ENCODE data around the gene MMP24. TPM values are rescaled to one million over a fixed set of nuclear protein-coding genes. Genes with fewer than 3 reads are reported as not detected.
"Not testable (repeated sequence)": the region's sequence is repeated elsewhere in the genome, so short reads cannot be mapped to it uniquely, and the experiment has no call there.

MMP24 gene
- total RNA-seq, 2 experiments from 2014 or later, result 0.04 TPM; not detected in 1

GRCh38 chr20:35252037-35252461 is 25.6 kb downstream of the MMP24 start:
- ChIA-PET POLR2A (interaction anchor here (0.6 kb wide), 2 partner anchors 26 to 1815 kb away, joined by 3 to 5 read pairs; partner anchors contain the start of gene MMP24OS), CTCF (no interaction called here)

DNA sequence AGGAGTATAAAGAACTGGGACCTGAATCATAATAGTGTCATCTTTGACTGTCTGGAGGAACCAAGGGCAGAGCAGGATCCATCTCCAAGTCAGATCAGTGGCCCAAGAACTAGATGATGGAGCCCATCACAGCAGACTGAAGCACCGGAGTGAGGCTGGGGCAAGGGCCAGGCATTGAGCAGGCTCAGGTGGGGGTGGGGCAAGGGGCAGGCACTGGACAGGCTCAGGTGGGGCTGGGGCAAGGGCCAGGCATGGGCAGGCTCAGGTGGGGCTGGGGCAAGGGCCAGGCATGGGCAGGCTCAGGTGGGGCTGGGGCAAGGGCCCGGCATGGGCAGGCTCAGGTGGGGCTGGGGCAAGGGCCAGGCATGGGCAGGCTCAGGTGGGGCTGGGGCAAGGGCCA is 26.1 kb downstream of the MMP24 start:
- POLR2A ChIA-PET, result interaction anchor here (0.6 kb wide), 1 partner anchor 25 kb away, joined by 3 read pairs; the partner anchor contains the start of gene MMP24OS
- CTCF ChIA-PET, result not testable (repeated sequence)

DNA sequence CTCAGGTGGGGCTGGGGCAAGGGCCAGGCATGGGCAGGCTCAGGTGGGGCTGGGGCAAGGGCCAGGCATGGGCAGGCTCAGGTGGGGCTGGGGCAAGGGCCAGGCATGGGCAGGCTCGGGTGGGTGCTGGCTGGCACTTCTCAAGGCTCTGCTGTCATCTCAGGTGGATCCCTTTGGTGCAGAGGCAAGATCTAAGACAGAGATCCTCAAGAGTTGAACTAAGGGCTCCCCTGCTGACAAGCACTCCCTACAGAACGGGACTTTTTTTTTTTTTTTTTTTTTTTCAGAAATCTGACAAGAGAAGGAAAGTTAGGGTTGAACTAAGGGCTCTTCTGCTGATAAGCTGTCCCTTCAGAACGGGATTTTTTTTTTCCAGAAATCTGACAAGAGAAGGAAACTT is 26.5 kb downstream of the MMP24 start:
- POLR2A ChIA-PET, result interaction anchor here (0.7 kb wide), 1 partner anchor 418 kb away, joined by 10 read pairs; no protein-coding TSS in a partner anchor
- CTCF ChIA-PET, result interaction anchor here (0.7 kb wide), 3 partner anchors 9 to 844 kb away, joined by 3 read pairs; no protein-coding TSS in a partner anchor

- POLR2A ChIA-PET, result no interaction called here
- CTCF ChIA-PET, result no interaction called here
These were observed 28.0 kb downstream of the MMP24 start for GRCh38 chr20:35254448-35254999.

- CTCF ChIA-PET, result no interaction called here
- POLR2A ChIA-PET, result no interaction called here
These were observed 30.9 kb downstream of the MMP24 start for GRCh38 chr20:35257175-35257909.

DNA sequence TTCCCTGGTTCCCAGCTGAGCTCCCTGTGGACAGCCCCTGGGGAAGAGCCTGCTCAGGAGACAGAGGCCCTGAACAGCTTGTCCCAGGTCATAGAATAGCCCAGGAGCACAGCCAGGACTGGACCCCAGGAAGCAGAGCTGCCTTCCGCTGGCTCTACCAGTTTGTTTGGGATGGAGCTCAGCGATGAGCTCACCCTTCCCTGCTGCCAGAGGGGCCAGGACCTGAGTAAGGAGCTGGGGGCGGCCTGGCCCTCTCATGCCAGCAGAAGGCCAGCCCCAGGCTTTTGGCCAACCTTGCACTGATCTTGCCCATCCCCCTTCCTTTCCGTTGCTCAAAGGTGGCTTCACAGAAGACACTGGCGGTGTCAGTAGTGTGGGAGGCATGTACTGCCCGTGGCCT is 33.9 kb downstream of the MMP24 start:
- POLR2A ChIA-PET, result no interaction called here
- CTCF ChIA-PET, result interaction anchor here (0.7 kb wide), 1 partner anchor 8 kb away, joined by 3 read pairs; no protein-coding TSS in a partner anchor

- CTCF ChIA-PET, result interaction anchor here (0.6 kb wide), 1 partner anchor 9 kb away, joined by 3 read pairs; no protein-coding TSS in a partner anchor
- POLR2A ChIA-PET, result not testable (repeated sequence)
These were observed 35.8 kb downstream of the MMP24 start for GRCh38 chr20:35262321-35262720.

DNA sequence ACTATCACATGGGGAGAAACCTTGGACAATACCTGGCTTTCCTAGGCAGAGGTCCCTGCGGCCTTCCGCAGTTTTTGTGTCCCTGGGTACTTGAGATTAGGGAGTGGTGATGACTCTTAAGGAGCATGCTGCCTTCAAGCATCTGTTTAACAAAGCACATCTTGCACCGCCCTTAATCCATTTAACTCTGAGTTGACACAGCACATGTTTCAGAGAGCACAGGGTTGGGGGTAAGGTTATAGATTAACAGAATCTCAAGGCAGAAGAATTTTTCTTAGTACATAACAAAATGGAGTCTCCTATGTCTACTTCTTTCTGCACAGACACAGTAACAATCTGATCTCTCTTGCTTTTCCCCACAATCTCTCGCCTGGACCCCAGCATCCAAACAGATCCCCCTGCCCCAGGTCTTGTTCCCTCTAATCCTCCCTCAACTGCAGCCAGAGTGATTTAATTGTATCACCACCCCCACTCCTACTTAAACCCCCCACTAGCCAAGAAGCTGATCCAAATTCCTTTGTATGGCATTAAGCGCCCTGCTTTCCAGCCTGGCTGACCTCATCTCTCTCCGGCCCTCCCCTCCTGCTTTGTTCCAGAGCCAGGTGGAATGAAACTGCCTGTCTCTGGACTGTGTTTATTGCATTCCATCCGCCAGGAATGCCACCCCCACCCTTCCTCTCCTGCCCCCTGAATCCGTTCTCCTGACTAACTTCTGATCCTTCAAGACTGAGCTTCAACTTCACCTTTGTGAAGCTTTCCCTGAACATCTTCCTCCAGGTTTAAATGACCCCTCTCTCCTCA is 36.4 kb downstream of the MMP24 start:
- POLR2A ChIA-PET, CTCF ChIA-PET: not testable (repeated sequence)

DNA sequence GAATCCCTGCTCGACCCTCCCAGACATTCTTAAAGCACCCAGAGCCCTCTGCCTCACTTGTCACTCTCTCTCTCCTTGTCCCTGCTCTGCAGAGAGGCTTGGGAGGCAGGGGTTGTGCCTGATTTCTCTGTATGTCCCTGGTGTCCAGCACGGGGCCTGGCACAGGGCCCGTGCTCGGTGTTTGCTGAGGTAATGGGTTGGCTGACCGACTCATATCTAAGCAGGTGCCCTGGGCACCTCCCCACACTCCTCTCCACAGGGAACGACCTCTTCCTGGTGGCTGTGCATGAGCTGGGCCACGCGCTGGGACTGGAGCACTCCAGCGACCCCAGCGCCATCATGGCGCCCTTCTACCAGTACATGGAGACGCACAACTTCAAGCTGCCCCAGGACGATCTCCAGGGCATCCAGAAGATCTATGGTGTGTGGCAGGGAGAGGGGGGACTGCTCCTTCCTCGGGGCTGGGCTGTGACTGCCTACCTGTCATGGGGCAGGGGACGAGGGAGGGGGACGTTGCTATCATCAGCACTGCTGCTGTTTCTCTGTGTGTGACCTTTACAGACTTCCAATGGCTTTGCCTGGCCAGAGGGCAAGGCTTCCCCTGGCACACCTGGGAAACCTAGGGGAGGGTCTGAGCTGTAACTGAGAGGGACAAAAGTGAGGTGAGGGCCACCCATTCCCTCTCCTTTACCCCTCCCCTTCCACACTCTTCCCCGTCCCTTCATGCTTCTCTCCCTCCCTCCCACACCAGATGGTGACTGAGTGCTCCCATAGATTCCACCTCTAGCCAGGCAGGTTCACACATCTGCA is 37.2 kb downstream of the MMP24 start:
- CTCF ChIA-PET, result interaction anchor here (1.3 kb wide), 1 partner anchor 119 kb away, joined by 3 read pairs; no protein-coding TSS in a partner anchor
- POLR2A ChIA-PET, result no interaction called here

DNA sequence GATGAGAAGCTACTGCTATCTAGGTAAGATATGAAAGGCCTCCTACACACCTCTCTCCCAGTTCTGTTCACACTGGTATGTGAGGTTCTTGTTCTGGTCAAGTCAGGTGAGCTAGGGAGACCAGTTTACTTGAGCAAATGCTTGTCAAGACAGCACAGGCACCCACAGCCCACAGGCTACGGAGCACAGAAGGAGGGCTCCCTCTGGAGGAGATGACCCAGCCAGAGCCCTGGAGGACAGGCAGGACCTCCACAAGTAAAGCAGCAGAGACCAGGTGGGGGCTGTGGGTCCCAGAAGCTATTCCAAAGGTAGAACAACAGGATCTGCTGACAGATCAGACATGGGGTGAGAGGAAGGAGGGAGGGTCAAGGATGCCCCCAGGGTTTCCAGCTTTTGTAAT is 38.3 kb downstream of the MMP24 start:
- CTCF ChIA-PET, result interaction anchor here (0.6 to 1.3 kb wide), 2 partner anchors 120 to 190 kb away, joined by 3 to 4 read pairs; no protein-coding TSS in a partner anchor
- POLR2A ChIA-PET, result no interaction called here

- ChIA-PET POLR2A (no interaction called here), CTCF (no interaction called here)
These were observed 40.6 kb downstream of the MMP24 start for GRCh38 chr20:35267092-35267491.

GRCh38 chr20:35269055-35269781 is 42.7 kb downstream of the MMP24 start:
- ChIA-PET CTCF (interaction anchor here (0.6 to 1.7 kb wide), 8 partner anchors 8 to 502 kb away, joined by 3 to 7 read pairs (median 4); partner anchors contain the start of gene MMP24OS), POLR2A (no interaction called here)

- ChIA-PET CTCF (interaction anchor here (0.8 to 1.4 kb wide), 2 partner anchors 7 to 14 kb away, joined by 6 to 7 read pairs; partner anchors contain the start of gene MMP24OS), POLR2A (no interaction called here)
These were observed 43.8 kb downstream of the MMP24 start for GRCh38 chr20:35270021-35270902.

GRCh38 chr20:35271073-35271882 is 44.8 kb downstream of the MMP24 start:
- POLR2A ChIA-PET, result no interaction called here
- CTCF ChIA-PET, result no interaction called here

DNA sequence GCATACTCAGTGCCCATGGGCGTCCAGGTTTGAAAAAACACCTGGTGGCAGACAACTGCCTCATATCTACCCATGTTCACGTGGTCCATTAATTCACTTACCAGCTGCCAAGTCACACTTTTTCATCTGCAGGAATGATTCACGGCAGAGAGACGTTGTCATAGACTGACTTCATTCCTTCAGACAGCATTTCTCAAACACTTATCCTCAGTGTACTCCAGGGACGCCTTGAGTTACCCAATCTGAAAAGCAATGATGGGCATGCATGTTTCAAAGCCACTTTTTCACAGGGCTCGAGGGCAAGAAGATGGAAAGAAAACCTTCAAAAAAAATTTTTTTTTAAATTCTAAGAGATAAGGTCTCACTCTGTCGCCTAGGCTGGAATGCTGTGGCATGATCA is 45.4 kb downstream of the MMP24 start:
- POLR2A ChIA-PET, result no interaction called here
- CTCF ChIA-PET, result interaction anchor here (1.3 kb wide), 1 partner anchor 176 kb away, joined by 3 read pairs; no protein-coding TSS in a partner anchor

- ChIA-PET POLR2A (no interaction called here), CTCF (interaction anchor here (0.7 to 2.0 kb wide), 3 partner anchors 11 to 31 kb away, joined by 3 to 6 read pairs (median 5); partner anchors contain the start of gene EIF6)
These were observed 47.1 kb downstream of the MMP24 start for GRCh38 chr20:35273449-35274171.
